GM18507 (cell line): ENCODE measurements around the gene LRRC66.
A peak's percentile ranks its signal among the peaks of the same experiment; 100 is the strongest.

Source experiments
- DNase-seq: peaks from one replicate; pipeline ENCODE4 v3.0.0; 2011; ENCODE audit warnings: low read depth; ENCODE audit not compliant: insufficient read length; ENCODE audit errors: extremely low spot score
- FAIRE-seq: peaks from 2 replicates; lab custom pipeline; 2011; peaks lifted over from hg19 to GRCh38; lab: Jason Lieb, UNC

The LRRC66 gene

DNA sequence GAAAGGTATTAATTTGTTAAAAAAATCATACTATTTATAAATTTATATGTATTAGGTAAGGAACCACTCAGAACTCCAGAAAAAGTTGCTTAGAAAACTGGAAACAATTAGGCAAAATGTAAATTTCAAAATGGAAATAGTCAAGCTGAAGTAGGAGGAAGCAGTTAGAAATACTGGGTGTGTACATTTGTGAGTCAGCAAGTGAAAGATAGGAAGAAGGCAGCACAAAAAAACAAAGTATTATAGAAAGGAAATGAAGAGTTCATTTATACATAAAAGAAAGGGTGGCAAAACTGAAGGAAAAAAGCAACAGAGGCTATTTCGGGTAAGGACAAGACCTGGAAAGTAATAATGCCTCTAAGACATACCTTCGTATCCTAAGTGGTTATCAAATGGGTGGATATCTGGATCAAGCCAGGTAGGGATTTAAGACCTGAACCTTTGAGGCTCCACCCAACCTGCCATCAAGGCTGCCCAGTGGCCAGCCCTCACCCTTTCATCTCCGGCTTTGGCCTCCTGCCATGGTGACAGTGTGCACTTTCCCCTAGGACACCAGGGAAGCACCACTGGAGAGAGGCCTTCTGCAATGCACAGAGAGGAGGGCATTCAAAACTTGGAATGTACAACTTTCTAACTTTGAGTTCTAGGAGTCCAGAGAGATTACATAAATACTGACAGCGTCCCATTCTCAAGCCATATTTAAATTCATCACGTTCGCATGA is at the start of gene LRRC66:
LRRC66 (minus strand) TSS at position 428 of the 722 bp plus-strand sequence. CDS start 2,750 bp downstream, outside the sequence.
- DNase-seq (no peak), FAIRE-seq (no peak)

DNA sequence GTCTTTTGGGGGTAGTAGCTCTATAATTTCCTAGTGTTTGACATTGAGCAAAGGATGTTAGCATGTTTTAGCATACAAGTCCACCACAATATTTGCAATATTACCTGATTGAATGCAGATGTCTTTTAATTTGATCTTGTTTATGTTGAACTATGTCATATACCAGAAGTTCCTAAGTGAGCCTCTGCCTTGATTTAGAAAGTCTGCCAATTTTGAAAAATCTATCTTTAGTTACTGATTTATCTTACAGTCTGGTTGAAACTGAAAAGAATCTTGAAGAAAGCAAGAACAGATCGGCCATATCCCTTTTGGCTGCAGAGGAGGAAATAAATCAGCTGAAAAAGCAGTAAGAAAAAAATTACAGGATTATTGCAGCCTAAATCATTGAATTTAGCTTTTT is 49.4 kb upstream of the LRRC66 start:
- FAIRE-seq (no peak), DNase-seq (no peak)

- FAIRE-seq = no peak
- DNase-seq = no peak
These were observed 39.2 kb upstream of the LRRC66 start for GRCh38 chr4:52059372-52059771.

- DNase-seq (no peak), FAIRE-seq (no peak)
These were observed 38.1 kb upstream of the LRRC66 start for GRCh38 chr4:52058275-52058674.

GRCh38 chr4:52057196-52057595 is 37.0 kb upstream of the LRRC66 start:
- no peak for DNase-seq
- FAIRE-seq = no peak

DNA sequence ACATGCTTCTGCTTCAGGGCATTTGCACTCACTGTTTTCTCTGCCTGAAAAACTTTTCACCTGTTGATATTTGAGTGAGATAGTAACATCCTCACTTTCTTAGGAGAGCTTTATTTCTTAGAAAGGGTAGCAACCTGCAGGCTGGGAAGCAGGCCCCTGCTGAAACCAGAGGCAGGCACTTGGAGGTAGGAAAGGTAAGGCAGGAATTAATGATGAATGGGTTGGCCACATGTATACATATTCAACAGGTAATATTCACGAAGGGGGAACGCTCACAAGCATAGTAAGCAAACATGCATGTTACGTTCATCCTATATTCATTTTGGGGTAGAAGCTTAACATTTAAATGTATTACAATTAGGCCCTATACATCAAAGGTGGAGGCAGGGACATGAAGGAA is 34.1 kb upstream of the LRRC66 start:
- no peak for FAIRE-seq
- no peak for DNase-seq

GRCh38 chr4:52052475-52052780 is 32.3 kb upstream of the LRRC66 start:
- FAIRE-seq (peak; percentile 39), DNase-seq (no peak)

DNA sequence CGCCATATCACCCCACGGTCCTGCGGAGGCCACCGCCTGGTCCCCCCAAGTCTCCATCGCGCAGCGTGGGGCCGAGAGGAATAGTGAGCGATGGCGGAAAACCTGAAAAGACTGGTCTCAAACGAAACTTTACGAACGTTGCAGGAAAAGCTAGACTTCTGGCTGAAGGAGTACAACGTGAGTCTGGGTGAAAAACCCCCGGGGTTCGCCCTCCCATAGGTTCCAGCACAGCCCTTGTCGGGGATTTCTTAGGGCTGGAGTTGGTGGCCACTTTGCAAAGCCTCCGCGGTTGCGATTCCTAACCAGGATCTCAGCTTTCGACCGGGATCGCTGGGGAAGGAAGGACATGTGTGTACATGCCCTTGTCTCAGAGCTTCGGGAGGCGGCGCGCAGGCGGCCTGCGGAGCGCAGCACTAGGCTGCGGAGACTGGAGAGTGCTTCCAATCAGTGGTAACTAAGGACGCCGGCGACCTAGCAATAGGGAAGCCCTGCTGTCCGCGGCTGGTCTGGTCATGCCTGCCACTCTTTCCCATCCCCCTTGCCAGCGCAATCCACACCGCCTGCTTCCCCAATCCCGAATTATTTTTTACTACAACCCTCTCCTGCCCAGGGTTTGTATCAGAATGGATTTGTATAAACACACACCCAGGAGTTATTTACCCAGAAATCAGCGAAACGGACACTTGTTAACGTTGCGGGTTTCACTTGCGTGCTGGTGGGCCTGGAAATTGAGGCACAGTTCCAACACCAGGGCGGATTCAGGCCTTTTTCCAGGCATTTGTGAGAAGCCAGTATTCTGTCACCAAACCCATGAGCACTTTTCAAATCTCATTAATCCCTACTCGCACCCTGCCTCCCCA is 31.7 kb upstream of the LRRC66 start:
- DNase-seq (no peak), FAIRE-seq (peak; percentile 44)

DNA sequence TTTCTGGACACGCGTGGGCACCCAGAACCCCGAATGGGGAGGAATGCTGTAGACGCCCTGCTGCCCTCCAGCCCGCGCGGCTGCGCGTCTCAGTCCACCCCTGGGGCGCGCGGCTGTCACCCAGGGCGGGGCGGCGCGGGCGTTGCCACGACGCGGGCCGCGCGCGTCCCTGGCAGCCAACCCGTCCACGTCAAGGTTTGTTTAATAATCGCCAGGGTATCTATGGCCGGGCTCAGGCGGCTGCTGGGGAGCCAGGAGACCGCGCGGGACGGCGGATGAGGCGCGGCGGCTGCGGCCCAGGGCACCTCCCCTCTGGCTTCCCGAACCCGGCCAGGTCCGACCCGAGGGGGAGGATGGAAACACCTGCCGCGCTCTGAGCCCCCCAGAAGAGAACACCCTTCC is 31.1 kb upstream of the LRRC66 start, which contains the start of gene SPATA18:
SPATA18 (plus strand) TSS at position 92 of the 402 bp plus-strand sequence. CDS start 401 bp downstream, outside the sequence.
- no peak for FAIRE-seq
- no peak for DNase-seq

GRCh38 chr4:52049266-52049665 is 29.1 kb upstream of the LRRC66 start:
- DNase-seq (no peak), FAIRE-seq (no peak)

DNA sequence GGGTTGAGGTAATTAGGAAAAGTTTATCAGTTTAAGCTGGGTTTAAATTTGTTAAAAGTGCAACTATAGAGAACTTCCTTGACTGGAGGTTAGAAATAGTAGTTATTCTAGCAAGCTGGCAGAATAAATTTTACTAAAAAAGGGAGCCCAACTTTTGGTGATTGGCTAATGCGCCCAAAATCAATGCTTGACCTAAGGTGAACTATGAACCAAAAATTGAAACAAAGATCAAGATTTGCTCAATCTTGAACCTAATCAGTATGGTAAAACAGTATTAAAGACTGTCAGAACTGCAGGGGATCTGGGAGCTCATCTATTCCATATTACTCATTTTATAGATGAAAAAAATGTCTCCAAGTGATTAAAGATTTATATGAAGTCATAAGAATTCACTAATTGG is 24.9 kb upstream of the LRRC66 start:
- FAIRE-seq (no peak), DNase-seq (no peak)

GRCh38 chr4:52038103-52038912 is 18.1 kb upstream of the LRRC66 start, which contains the start of gene SGCB:
SGCB (minus strand) TSS chr4:52038299; CDS start chr4:52038259, 40 bp downstream.
- FAIRE-seq (no peak), DNase-seq (peak; percentile 54)

DNA sequence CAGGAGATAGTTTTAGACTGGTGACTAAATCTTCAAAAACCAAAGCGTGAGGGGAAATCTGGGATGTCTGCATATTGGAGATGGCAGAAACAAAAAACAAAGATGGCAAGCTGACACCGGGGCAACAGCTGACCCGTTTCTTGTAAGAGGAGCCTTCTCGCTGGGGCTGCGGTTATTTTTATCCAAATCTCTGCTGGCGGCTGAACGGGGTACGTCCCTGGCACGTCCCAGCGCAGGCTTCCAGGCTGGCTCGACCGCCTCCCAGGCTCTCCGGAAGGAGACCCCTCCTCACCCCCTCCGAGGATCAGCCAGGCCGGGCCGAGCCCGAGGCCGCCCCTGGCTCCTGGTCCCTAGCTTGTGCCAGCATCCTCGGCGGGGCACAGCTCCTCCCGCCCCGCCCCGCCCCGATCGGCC is 17.5 kb upstream of the LRRC66 start:
- DNase-seq = no peak

DNA sequence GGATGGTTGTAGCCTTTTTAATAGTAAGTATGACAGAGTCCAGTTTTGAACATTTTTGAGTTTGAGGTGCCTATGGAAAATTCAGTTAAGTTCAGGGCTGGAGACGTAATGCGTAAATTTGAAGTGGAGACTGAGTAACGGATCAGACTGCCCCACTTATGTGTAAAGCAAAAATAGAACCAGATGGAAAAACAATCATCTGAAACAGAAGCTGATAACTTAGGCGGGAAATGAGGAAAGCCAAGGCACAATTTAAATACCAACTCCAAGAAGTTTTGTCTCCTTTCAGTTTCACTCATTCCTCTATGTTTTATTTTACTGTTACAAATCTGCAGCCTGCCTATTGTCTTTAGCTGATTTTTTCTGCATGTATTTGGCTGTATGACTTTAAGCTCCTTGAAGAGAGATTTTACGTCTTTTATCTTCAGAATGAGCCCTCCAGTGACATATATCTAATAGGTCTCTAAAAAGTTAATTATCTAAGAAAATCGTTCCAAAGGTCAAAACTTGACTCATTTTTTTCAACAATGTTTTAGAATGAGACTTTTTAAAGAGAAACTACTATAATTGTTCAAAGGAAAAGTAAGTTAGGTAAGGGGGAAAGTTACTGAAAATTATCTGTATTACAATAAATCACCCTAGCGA is 16.8 kb upstream of the LRRC66 start:
- FAIRE-seq = no peak
- no peak for DNase-seq

More for the DNA sequence above, 17.5 kb upstream of the LRRC66 start:
- FAIRE-seq = no peak

- DNase-seq (no peak), FAIRE-seq (no peak)
These were observed 15.0 kb upstream of the LRRC66 start for GRCh38 chr4:52035190-52035589.

- DNase-seq = no peak
- FAIRE-seq = no peak
These were observed 11.8 kb upstream of the LRRC66 start for GRCh38 chr4:52032005-52032404.

DNA sequence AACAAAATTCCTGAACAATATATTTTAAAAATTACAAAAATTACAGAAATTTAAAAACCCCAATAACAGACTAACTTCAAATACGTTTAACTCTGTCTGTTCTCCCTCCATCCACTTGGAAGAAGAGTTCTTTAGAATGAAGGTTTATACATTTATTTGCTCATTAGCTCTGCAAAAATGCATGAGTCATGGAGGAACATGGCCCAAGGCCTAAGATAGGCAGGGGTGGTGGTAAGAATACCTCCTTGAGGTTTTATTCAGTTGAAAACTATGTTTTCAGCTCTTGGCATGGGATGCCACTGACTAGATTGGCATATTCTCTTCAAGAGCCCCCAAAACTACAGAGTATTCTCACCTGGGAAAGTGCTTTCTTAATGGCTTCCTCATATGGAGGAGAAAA is 8.8 kb upstream of the LRRC66 start:
- no peak for FAIRE-seq
- DNase-seq = no peak

- no peak for DNase-seq
- no peak for FAIRE-seq
These were observed 2.3 kb downstream of the LRRC66 start for GRCh38 chr4:52017814-52018213.

- no peak for DNase-seq
- no peak for FAIRE-seq
These were observed 3.2 kb downstream of the LRRC66 start for GRCh38 chr4:52016981-52017380.
